Measurements from ENCODE around the gene BAZ1A. TPM values are rescaled to one million over a fixed set of nuclear protein-coding genes. Genes with fewer than 3 reads are reported as not detected.
"Not testable (repeated sequence)": the region's sequence is repeated elsewhere in the genome, so short reads cannot be mapped to it uniquely, and the experiment has no call there.

BAZ1A gene
- total and polyA plus RNA-seq, 10 of the 15 experiments (the other 5 are each of a cell fraction or from before 2014, with no cell fraction given) = 34.3 to 96.5 (median 50.7) TPM

DNA sequence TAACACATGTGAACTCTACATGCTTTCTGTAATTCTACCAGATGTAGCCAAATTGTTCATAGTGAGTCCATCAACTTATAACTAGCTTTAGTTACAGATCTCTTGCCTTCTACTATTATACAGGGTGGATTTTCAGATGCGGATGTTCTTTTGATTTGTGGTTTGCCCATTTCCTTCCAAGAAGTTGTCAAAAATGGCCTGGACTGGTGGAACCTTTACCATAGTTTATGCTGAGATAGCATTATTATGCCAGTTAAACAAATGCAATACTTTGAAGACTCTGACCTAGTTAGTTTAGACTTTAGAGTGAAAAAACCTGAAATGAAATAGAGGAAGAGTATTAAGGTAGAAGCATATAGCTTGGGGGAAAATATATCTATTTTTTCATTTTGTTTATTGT lies 133.3 kb downstream of the BAZ1A start (continued):
- TF ChIP-seq, protein P1, sequence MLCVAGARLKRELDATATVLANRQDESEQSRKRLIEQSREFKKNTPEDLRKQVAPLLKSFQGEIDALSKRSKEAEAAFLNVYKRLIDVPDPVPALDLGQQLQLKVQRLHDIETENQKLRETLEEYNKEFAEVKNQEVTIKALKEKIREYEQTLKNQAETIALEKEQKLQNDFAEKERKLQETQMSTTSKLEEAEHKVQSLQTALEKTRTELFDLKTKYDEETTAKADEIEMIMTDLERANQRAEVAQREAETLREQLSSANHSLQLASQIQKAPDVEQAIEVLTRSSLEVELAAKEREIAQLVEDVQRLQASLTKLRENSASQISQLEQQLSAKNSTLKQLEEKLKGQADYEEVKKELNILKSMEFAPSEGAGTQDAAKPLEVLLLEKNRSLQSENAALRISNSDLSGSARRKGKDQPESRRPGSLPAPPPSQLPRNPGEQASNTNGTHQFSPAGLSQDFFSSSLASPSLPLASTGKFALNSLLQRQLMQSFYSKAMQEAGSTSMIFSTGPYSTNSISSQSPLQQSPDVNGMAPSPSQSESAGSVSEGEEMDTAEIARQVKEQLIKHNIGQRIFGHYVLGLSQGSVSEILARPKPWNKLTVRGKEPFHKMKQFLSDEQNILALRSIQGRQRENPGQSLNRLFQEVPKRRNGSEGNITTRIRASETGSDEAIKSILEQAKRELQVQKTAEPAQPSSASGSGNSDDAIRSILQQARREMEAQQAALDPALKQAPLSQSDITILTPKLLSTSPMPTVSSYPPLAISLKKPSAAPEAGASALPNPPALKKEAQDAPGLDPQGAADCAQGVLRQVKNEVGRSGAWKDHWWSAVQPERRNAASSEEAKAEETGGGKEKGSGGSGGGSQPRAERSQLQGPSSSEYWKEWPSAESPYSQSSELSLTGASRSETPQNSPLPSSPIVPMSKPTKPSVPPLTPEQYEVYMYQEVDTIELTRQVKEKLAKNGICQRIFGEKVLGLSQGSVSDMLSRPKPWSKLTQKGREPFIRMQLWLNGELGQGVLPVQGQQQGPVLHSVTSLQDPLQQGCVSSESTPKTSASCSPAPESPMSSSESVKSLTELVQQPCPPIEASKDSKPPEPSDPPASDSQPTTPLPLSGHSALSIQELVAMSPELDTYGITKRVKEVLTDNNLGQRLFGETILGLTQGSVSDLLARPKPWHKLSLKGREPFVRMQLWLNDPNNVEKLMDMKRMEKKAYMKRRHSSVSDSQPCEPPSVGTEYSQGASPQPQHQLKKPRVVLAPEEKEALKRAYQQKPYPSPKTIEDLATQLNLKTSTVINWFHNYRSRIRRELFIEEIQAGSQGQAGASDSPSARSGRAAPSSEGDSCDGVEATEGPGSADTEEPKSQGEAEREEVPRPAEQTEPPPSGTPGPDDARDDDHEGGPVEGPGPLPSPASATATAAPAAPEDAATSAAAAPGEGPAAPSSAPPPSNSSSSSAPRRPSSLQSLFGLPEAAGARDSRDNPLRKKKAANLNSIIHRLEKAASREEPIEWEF (IDR thresholded peaks at IDR 0.05; ENCODE audit: insufficient replicate concordance, low read depth, low read length) = no peak
- no peak for TF ChIP-seq GABPA (IDR thresholded peaks at IDR 0.05; ENCODE audit: low read depth)

DNA sequence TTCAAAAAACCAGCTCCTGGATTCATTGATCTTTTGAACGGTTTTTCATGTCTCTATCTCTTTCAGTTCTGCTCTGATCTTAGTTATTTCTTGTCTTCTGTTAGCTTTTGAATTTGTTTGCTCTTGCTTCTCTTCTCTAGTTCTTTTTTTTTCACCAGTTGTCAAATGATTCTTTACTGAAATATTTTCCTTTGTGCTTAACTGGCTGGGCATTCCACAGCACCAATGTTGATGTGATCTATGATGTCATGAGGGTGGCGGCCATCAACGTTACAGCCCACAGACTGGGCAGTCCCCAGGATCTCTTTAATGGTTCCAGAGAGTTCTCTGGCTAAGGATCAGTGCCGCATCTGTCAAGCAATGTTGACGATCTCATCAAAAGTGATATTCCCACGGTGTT lies 135.0 kb downstream of the BAZ1A start:
- FAIRE-seq; ATAC-seq; H3K9ac ChIP-seq (ENCODE audit: control insufficient read depth, insufficient read depth, low read length); in situ Hi-C loops (cut with MboI); CTCF ChIA-PET; RAD21 ChIA-PET (ENCODE audit: unreplicated experiment); H3K79me2 ChIP-seq (ENCODE audit: control insufficient read depth, insufficient read depth, low read length); H3K27ac ChIP-seq (ENCODE audit: control insufficient read depth, insufficient read depth); H4K20me1 ChIP-seq (ENCODE audit: control insufficient read depth, insufficient read depth); H3K9me3 ChIP-seq (replicated peaks; ENCODE audit: control insufficient read depth, insufficient read depth, low read length); intact Hi-C loops (cut with micrococcal nuclease; ENCODE audit: unreplicated experiment); POLR2A ChIA-PET; H2AFZ ChIP-seq (ENCODE audit: control insufficient read depth, low read depth, low read length); H3K4me1 ChIP-seq (ENCODE audit: control insufficient read depth, insufficient read depth, low read length); BruUV-seq (replicated peaks); H3K27me3 ChIP-seq (replicated peaks in 1 of 2; ENCODE audit: control insufficient read depth in 2 of 2, insufficient read depth in 2 of 2, low read length in 1 of 2); H3K4me3 ChIP-seq; DNase-seq (ENCODE audit: low read depth, low spot score); H3K36me3 ChIP-seq (ENCODE audit: control insufficient read depth in 2 of 2, insufficient read depth in 2 of 2, low read length in 1 of 2); H3K4me2 ChIP-seq (ENCODE audit: control insufficient read depth, insufficient read depth): not testable (repeated sequence)
- SMC1A ChIA-PET (ENCODE audit: uncharacterized antibody, unreplicated experiment) = interaction anchor here (1.0 to 1.1 kb wide), 2 partner anchors 17 to 67 kb away, joined by 3 read pairs; no protein-coding TSS in a partner anchor
- 55% methylated on average over 6 of the region's 6 CpGs for WGBS (ENCODE audit: insufficient coverage, insufficient replicate concordance, low lambda C conversion rate, missing lambda C conversion rate)

DNA sequence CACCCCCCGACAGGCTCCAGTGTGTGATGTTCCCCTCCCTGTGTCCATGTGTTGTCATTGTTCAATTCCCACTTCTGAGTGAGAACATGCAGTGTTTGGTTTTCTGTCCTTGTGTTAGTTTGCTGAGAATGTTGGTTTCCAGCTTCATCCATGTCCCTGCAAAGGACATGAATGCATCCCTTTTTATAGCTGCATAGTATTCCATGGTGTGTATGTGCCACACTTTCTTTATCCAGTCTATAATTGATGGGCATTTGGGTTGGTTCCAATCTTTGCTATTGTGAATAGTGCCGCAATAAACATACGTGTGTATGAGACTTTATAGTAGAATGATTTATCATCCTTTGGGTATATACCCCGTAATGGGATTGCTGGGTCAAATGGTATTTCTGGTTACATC lies 138.1 kb downstream of the BAZ1A start:
- H3K9me3 ChIP-seq (replicated peaks; ENCODE audit: control insufficient read depth, insufficient read depth, low read length); SMC1A ChIA-PET (ENCODE audit: uncharacterized antibody, unreplicated experiment); H3K4me3 ChIP-seq; H3K79me2 ChIP-seq (ENCODE audit: control insufficient read depth, insufficient read depth, low read length); in situ Hi-C loops (cut with MboI); DNase-seq (ENCODE audit: low read depth, low spot score); H4K20me1 ChIP-seq (ENCODE audit: control insufficient read depth, insufficient read depth); H3K4me1 ChIP-seq (ENCODE audit: control insufficient read depth, insufficient read depth, low read length); RAD21 ChIA-PET (ENCODE audit: unreplicated experiment); intact Hi-C loops (cut with micrococcal nuclease; ENCODE audit: unreplicated experiment); H3K36me3 ChIP-seq (ENCODE audit: control insufficient read depth in 2 of 2, insufficient read depth in 2 of 2, low read length in 1 of 2); CTCF ChIA-PET; FAIRE-seq; BruUV-seq (replicated peaks); H3K27ac ChIP-seq (ENCODE audit: control insufficient read depth, insufficient read depth); H3K4me2 ChIP-seq (ENCODE audit: control insufficient read depth, insufficient read depth); ATAC-seq; H3K9ac ChIP-seq (ENCODE audit: control insufficient read depth, insufficient read depth, low read length); POLR2A ChIA-PET; H3K27me3 ChIP-seq (replicated peaks in 1 of 2; ENCODE audit: control insufficient read depth in 2 of 2, insufficient read depth in 2 of 2, low read length in 1 of 2); H2AFZ ChIP-seq (ENCODE audit: control insufficient read depth, low read depth, low read length): not testable (repeated sequence)
- 67% methylated on average over 3 of the region's 4 CpGs for WGBS (ENCODE audit: insufficient coverage, insufficient replicate concordance, low lambda C conversion rate, missing lambda C conversion rate)

Measured in GM12878 (cell line).